Activated CD4-positive, alpha-beta memory T cell treated with anti-CD3 and anti-CD28 coated beads for 36 hours (primary cell): Measurements from ENCODE around the gene APPBP2. TPM values are rescaled to one million over a fixed set of nuclear protein-coding genes. Genes with fewer than 3 reads are reported as not detected.

Source experiments
- CTCF ChIA-PET: fragments of 350-600 bp; sonication (Branson Sonifier 250); formaldehyde crosslinking; loops from one replicate; lab custom pipeline; 2021; ENCODE audit warnings: antibody characterized with exemption, inconsistent platforms; lab: Charles Lee
- POLR2A ChIA-PET: fragments of 350-600 bp; sonication (Branson Sonifier 250); formaldehyde crosslinking; loops from one replicate; lab custom pipeline; 2021; ENCODE audit warnings: antibody characterized with exemption; lab: Charles Lee
- DNase-seq: peaks from one replicate; pipeline ENCODE4 v3.0.0-alpha.2; 2020
- H3K27ac Mint-ChIP-seq: one replicate; pipeline ENCODE4 v1.8.0; 2021; ENCODE audit warnings: mixed read lengths
- H3K27me3 Mint-ChIP-seq: one replicate; pipeline ENCODE4 v1.8.0; 2021; ENCODE audit warnings: mixed read lengths
- H3K36me3 Mint-ChIP-seq: one replicate; pipeline ENCODE4 v1.8.0; 2021; ENCODE audit warnings: mixed read lengths
- H3K4me1 Mint-ChIP-seq: one replicate; pipeline ENCODE4 v1.8.0; 2021; ENCODE audit warnings: low read depth, mixed read lengths
- H3K4me3 Mint-ChIP-seq: one replicate; pipeline ENCODE4 v1.8.0; 2021; ENCODE audit warnings: mild to moderate bottlenecking, mixed read lengths
- H3K9me3 Mint-ChIP-seq: one replicate; pipeline ENCODE4 v1.8.0; 2021; ENCODE audit warnings: mixed read lengths
- intact Hi-C: fragments of 100-400 bp; cut with micrococcal nuclease; formaldehyde crosslinking; loops from one replicate; pipeline ENCODE4 v1.15.1; 2023
- total RNA-seq, 2 experiments: library from RNA; stranded (reverse); gene quantifications; one replicate each; pipeline ENCODE4 v1.2.3, GENCODE V29; 2021

The APPBP2 gene
- 10 to 100 TPM; 25.7 to 31.0 TPM for total RNA-seq

GRCh38 chr17:60525685-60526514, at the start of gene APPBP2:
APPBP2 (minus strand) TSS chr17:60526242; CDS start chr17:60525931, 311 bp downstream.
- Mint-ChIP-seq H3K4me3 (peak within 1 kb of the TSS; percentile 99), H3K4me1 (peaks cover 37% of the 10 kb centered on the region), H3K36me3 (peaks cover 5% of the 10 kb centered on the region), H3K9me3 (no peaks in the 10 kb centered on the region), H3K27me3 (no peaks in the 10 kb centered on the region), H3K27ac (peak within 1 kb of the TSS; percentile 91)
- intact Hi-C loops, result loop anchor here (2.0 kb wide), 1 partner anchor 75 kb away; the partner anchor contains the start of gene PPM1D
- peak; percentile 78 for DNase-seq
- POLR2A ChIA-PET, result interaction anchor here (1.1 to 1.2 kb wide), 2 partner anchors 9 to 73 kb away, joined by 3 to 4 read pairs; partner anchors contain the start of gene PPM1D
- CTCF ChIA-PET, result interaction anchor here (0.6 to 1.4 kb wide), 3 partner anchors 44 to 195 kb away, joined by 3 read pairs; no protein-coding TSS in a partner anchor

GRCh38 chr17:60573236-60574051, 47.4 kb upstream of the APPBP2 start:
- no peak for DNase-seq
- Mint-ChIP-seq H3K9me3 (no peaks in the 10 kb centered on the region), H3K4me3 (no peak overlapping the region), H3K27me3 (peaks cover 2% of the 10 kb centered on the region), H3K27ac (no peak overlapping the region), H3K36me3 (no peaks in the 10 kb centered on the region), H3K4me1 (peaks cover 4% of the 10 kb centered on the region)
- intact Hi-C loops, result no loop called here
- ChIA-PET CTCF (interaction anchor here (0.6 to 1.5 kb wide), 4 partner anchors 8 to 431 kb away, joined by 3 to 4 read pairs (median 4); no protein-coding TSS in a partner anchor), POLR2A (interaction anchor here (0.6 kb wide), 1 partner anchor 12 kb away, joined by 4 read pairs; no protein-coding TSS in a partner anchor)

DNA sequence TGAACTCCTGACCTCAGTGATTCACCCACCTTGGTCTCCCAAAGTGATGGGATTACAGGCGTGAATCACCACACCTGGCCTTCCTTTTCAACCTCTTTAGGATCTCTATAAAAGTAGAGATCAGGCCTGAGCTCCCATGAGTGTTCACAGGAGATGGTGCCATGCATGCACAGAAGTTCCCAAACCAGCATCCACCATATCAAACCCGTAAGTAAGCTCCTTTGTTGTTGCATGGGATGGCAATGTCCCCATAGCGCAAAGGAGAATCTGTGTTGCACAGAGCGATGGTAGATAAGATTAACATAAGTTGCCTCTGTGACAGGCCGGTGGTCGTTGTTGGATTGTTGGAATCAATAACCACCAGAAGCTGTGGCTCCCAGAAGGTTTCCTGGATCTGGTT, 39.2 kb upstream of the APPBP2 start:
- Mint-ChIP-seq H3K27me3 (no peaks in the 10 kb centered on the region), H3K27ac (no peak overlapping the region), H3K4me1 (no peaks in the 10 kb centered on the region), H3K4me3 (no peak overlapping the region), H3K36me3 (no peaks in the 10 kb centered on the region), H3K9me3 (no peaks in the 10 kb centered on the region)
- intact Hi-C loops, result no loop called here
- ChIA-PET CTCF (interaction anchor here (0.7 to 1.5 kb wide), 2 partner anchors 73 to 155 kb away, joined by 3 to 5 read pairs; no protein-coding TSS in a partner anchor), POLR2A (no interaction called here)
- DNase-seq, result no peak

DNA sequence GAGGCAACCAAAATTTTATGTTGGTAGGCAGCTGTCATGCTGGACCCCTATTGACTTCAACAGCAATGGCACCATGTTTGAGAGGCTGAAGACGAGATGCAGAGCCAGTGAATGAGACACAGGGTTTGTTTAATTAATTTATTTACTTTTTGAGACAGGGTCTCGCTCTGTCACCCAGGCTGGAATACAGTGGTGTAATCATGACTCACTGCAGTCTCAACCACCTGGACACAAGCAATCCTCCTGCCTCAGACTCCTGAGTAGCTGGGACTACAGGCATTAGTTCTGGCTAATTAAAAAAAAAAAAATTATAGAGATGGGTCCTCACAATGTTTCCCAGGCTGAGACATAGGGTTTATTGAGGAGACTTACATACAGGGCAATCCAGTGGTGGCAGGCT, 37.7 kb upstream of the APPBP2 start:
- intact Hi-C loops, result no loop called here
- no peaks in the 10 kb centered on the region for H3K4me1 Mint-ChIP-seq
- no peak for DNase-seq
- POLR2A ChIA-PET, result no interaction called here
- H3K36me3 Mint-ChIP-seq, result no peaks in the 10 kb centered on the region
- no peaks in the 10 kb centered on the region for H3K27me3 Mint-ChIP-seq
- no peak overlapping the region for H3K4me3 Mint-ChIP-seq
- peaks cover under 1% of the 10 kb centered on the region for H3K9me3 Mint-ChIP-seq
- CTCF ChIA-PET, result no interaction called here
- H3K27ac Mint-ChIP-seq, result no peak overlapping the region

DNA sequence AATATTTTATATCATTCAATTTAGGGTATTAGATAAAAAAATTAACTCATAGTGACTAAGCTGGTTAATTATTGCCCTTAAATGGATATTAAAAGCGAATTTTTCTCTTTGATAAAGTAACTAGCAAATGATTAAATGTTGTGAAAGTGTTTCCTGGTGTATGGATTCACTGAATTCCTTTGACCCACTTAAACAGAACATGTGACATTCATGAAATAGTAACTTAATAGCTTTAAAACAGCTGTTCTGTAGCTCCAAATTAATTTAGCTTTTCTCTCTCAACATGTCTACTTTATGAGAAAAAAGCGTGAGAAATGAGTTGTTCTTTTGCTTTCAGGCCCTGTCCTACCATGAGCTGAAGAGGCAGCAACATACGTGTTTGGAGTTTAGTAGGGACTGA, 36.4 kb upstream of the APPBP2 start:
- H3K27ac Mint-ChIP-seq, result no peak overlapping the region
- ChIA-PET CTCF (no interaction called here), POLR2A (interaction anchor here (0.6 kb wide), 1 partner anchor 155 kb away, joined by 5 read pairs; no protein-coding TSS in a partner anchor)
- no peak for DNase-seq
- H3K4me1 Mint-ChIP-seq, result no peaks in the 10 kb centered on the region
- H3K27me3 Mint-ChIP-seq, result no peaks in the 10 kb centered on the region
- peaks cover 14% of the 10 kb centered on the region for H3K9me3 Mint-ChIP-seq
- peaks cover 1% of the 10 kb centered on the region for H3K36me3 Mint-ChIP-seq
- no peak overlapping the region for H3K4me3 Mint-ChIP-seq
- intact Hi-C loops, result no loop called here

GRCh38 chr17:60560860-60561257, 34.8 kb upstream of the APPBP2 start:
- peaks cover 17% of the 10 kb centered on the region for H3K9me3 Mint-ChIP-seq
- ChIA-PET POLR2A (no interaction called here), CTCF (interaction anchor here (1.0 kb wide), 1 partner anchor 9 kb away, joined by 3 read pairs; no protein-coding TSS in a partner anchor)
- H3K4me3 Mint-ChIP-seq, result no peak overlapping the region
- DNase-seq, result no peak
- H3K4me1 Mint-ChIP-seq, result no peaks in the 10 kb centered on the region
- H3K27me3 Mint-ChIP-seq, result peaks cover 2% of the 10 kb centered on the region
- H3K27ac Mint-ChIP-seq, result no peak overlapping the region
- intact Hi-C loops, result no loop called here
- peaks cover 1% of the 10 kb centered on the region for H3K36me3 Mint-ChIP-seq

DNA sequence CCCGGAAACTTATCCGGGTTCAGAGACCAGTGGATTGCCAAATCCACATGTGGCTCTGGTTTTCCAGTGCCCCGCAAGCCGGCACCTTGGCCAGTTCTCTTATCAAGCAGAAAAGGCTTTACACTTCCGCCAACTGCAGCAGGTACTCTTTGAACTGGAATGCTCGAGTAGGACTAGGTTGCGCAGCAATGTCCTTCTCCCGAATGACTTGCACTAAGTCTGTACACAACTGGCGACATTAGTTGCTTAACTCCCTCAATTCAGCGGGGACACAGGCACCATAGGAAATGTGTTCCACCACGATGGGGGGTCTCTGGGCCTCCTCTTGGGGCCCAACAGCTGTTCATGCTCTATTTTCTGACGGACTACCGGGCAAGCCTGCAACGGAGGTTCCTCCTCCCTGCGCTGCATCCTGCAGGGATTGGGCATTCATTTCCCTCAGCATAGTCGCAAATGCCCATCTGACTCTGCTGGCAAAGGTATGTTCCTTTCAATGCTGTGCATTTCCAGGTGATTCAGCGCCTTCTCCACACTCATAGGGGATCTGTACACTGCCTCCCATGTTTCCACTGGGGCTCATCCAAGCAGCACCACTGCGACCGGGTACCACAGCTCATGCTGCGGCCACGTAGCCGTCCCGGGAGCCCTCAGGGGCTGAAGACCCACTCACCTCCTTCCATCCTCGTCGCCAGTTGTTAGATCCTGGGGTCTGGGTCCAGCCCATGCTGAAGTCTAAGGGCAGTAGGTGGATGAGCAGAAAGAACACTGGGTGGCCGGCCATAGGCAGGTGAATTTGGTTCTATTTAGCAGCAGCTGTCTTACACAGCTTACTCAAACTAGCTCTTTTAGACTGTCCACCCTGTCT, 34.2 kb upstream of the APPBP2 start:
- POLR2A ChIA-PET, result no interaction called here
- CTCF ChIA-PET, result interaction anchor here (1.0 kb wide), 1 partner anchor 10 kb away, joined by 3 read pairs; no protein-coding TSS in a partner anchor
- Mint-ChIP-seq H3K27me3 (peaks cover 2% of the 10 kb centered on the region), H3K4me3 (no peak overlapping the region), H3K4me1 (no peaks in the 10 kb centered on the region), H3K27ac (no peak overlapping the region), H3K9me3 (peaks cover 17% of the 10 kb centered on the region), H3K36me3 (peaks cover 1% of the 10 kb centered on the region)
- DNase-seq, result no peak
- intact Hi-C loops, result no loop called here

- CTCF ChIA-PET, result no interaction called here
- no peak overlapping the region for H3K4me3 Mint-ChIP-seq
- no peaks in the 10 kb centered on the region for H3K4me1 Mint-ChIP-seq
- intact Hi-C loops, result no loop called here
- peaks cover 2% of the 10 kb centered on the region for H3K27me3 Mint-ChIP-seq
- DNase-seq, result no peak
- H3K27ac Mint-ChIP-seq, result no peak overlapping the region
- peaks cover 17% of the 10 kb centered on the region for H3K9me3 Mint-ChIP-seq
- peaks cover 1% of the 10 kb centered on the region for H3K36me3 Mint-ChIP-seq
- POLR2A ChIA-PET, result no interaction called here
Observed at GRCh38 chr17:60559659-60559994, 33.6 kb upstream of the APPBP2 start.

DNA sequence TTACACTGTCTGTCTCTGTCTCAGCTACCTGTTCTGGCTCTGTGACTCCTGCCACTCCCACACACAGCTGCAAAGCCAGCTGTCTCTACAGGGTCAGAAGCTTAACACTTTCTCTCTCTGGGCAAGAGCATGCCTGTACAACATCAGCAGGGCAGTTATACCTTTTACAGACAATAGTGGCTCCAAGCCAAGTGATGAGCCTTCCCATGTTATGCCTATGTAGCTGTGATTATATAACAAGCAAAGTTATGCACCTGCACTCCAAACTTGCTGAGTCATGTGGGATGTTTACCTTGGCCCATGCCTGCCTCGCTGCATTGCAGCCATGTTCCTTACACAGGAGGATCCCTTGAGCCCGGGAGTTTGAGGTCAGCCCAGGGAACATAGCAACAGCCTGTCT, 31.8 kb upstream of the APPBP2 start:
- intact Hi-C loops, result no loop called here
- POLR2A ChIA-PET, result no interaction called here

DNA sequence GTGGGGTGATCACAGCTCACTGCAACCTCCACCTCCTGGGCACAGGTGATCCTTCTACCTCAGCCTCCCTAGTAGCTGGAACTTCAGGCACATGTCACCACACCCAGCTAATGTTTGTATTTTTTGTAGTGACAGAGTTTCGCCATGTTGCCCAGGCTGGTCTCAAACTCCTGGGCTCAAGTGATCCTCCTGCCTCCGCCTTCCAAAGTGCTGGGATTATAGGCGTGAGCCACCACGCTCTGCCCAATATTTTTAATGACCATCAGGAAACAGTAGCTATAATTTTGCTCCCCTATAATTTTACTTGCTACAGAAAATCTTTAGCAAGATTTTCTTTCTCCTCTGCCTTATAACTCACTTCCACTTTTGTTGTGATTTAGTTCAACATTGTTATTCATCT, 29.7 kb upstream of the APPBP2 start:
- H3K9me3 Mint-ChIP-seq, result peaks cover 17% of the 10 kb centered on the region
- ChIA-PET CTCF (no interaction called here), POLR2A (no interaction called here)
- peaks cover 2% of the 10 kb centered on the region for H3K27me3 Mint-ChIP-seq
- H3K4me1 Mint-ChIP-seq, result no peaks in the 10 kb centered on the region
- no peak overlapping the region for H3K4me3 Mint-ChIP-seq
- peak overlapping the region; percentile 20 for H3K27ac Mint-ChIP-seq
- no peak for DNase-seq
- intact Hi-C loops, result no loop called here
- peaks cover 1% of the 10 kb centered on the region for H3K36me3 Mint-ChIP-seq

More for the DNA sequence above, 31.8 kb upstream of the APPBP2 start:
- Mint-ChIP-seq H3K27me3 (peaks cover 2% of the 10 kb centered on the region), H3K27ac (no peak overlapping the region), H3K9me3 (peaks cover 17% of the 10 kb centered on the region), H3K4me1 (no peaks in the 10 kb centered on the region), H3K4me3 (no peak overlapping the region), H3K36me3 (peaks cover 1% of the 10 kb centered on the region)
- no peak for DNase-seq
- CTCF ChIA-PET, result interaction anchor here (1.3 to 1.4 kb wide), 2 partner anchors 12 to 80 kb away, joined by 3 read pairs; no protein-coding TSS in a partner anchor

DNA sequence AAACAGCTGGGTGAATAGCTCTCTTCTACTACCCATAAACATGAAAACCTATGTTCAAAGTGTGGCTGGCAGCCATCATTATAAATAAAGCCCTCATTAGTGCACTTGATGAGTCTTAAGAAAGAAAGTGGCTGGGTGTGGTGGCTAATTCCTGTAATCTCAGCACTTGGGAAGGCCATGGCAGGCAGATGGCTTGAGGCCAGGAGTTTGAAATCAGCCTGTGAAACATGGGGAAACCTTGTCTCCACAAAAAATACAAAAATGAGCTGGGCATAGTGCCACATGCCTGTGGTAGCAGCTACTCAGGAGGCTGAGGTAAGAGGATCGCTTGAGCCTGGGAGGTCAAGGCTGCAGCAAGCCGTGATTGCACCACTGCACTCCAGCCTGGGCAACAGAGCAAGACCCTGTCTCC, 28.3 kb upstream of the APPBP2 start:
- POLR2A ChIA-PET, result no interaction called here
- intact Hi-C loops, result no loop called here
- CTCF ChIA-PET, result no interaction called here
- no peak overlapping the region for H3K4me3 Mint-ChIP-seq
- H3K27ac Mint-ChIP-seq, result no peak overlapping the region
- peaks cover 1% of the 10 kb centered on the region for H3K36me3 Mint-ChIP-seq
- DNase-seq, result no peak
- peaks cover 2% of the 10 kb centered on the region for H3K27me3 Mint-ChIP-seq
- peaks cover 17% of the 10 kb centered on the region for H3K9me3 Mint-ChIP-seq
- H3K4me1 Mint-ChIP-seq, result no peaks in the 10 kb centered on the region
